ENCODE measurements around the gene NEDD4L.

Gene NEDD4L

GRCh38 chr18:58114766-58115165 is 70.7 kb downstream of the NEDD4L start:
- no peak for DNase-seq (ENCODE audit: low read depth in 2 of 2, low spot score in 1 of 2)

- no peak for DNase-seq (ENCODE audit: low read depth in 2 of 2, low spot score in 1 of 2)
These were observed 72.8 kb downstream of the NEDD4L start for GRCh38 chr18:58116818-58117217.

- no peak for DNase-seq (ENCODE audit: low read depth in 2 of 2, low spot score in 1 of 2)
These were observed 73.9 kb downstream of the NEDD4L start for GRCh38 chr18:58117786-58118403.

- no peak for DNase-seq (ENCODE audit: low read depth in 2 of 2, low spot score in 1 of 2)
These were observed 74.5 kb downstream of the NEDD4L start for GRCh38 chr18:58118536-58118935.

- DNase-seq (ENCODE audit: low read depth in 2 of 2, low spot score in 1 of 2) = no peak
These were observed 75.8 kb downstream of the NEDD4L start for GRCh38 chr18:58119819-58120218.

- DNase-seq (ENCODE audit: low read depth in 2 of 2, low spot score in 1 of 2) = no peak
These were observed 80.4 kb downstream of the NEDD4L start for GRCh38 chr18:58124475-58124874.

GRCh38 chr18:58125183-58125582 is 81.2 kb downstream of the NEDD4L start:
- no peak for DNase-seq (ENCODE audit: low read depth in 2 of 2, low spot score in 1 of 2)

- DNase-seq (ENCODE audit: low read depth in 2 of 2, low spot score in 1 of 2) = no peak
These were observed 81.7 kb downstream of the NEDD4L start for GRCh38 chr18:58125756-58126155.

- DNase-seq (ENCODE audit: low read depth in 2 of 2, low spot score in 1 of 2) = no peak
These were observed 84.7 kb downstream of the NEDD4L start for GRCh38 chr18:58128381-58129374.

- DNase-seq (ENCODE audit: low read depth in 2 of 2, low spot score in 1 of 2) = no peak
These were observed 88.7 kb downstream of the NEDD4L start for GRCh38 chr18:58132595-58133261.

GRCh38 chr18:58135183-58135641 is 91.2 kb downstream of the NEDD4L start:
- DNase-seq (ENCODE audit: low read depth in 2 of 2, low spot score in 1 of 2) = no peak

GRCh38 chr18:58135701-58136331 is 91.8 kb downstream of the NEDD4L start:
- DNase-seq (ENCODE audit: low read depth in 2 of 2, low spot score in 1 of 2) = no peak

- DNase-seq (ENCODE audit: low read depth in 2 of 2, low spot score in 1 of 2) = no peak
These were observed 92.9 kb downstream of the NEDD4L start for GRCh38 chr18:58136879-58137278.

- DNase-seq (ENCODE audit: low read depth in 2 of 2, low spot score in 1 of 2) = no peak
These were observed 95.7 kb downstream of the NEDD4L start for GRCh38 chr18:58139459-58140386.

- no peak for DNase-seq (ENCODE audit: low read depth in 2 of 2, low spot score in 1 of 2)
These were observed 96.6 kb downstream of the NEDD4L start for GRCh38 chr18:58140387-58141325.

- no peak for DNase-seq (ENCODE audit: low read depth in 2 of 2, low spot score in 1 of 2)
These were observed 99.4 kb downstream of the NEDD4L start for GRCh38 chr18:58143386-58143785.

- no peak for DNase-seq (ENCODE audit: low read depth in 2 of 2, low spot score in 1 of 2)
These were observed 100.1 kb downstream of the NEDD4L start for GRCh38 chr18:58144106-58144505.

- no peak for DNase-seq (ENCODE audit: low read depth in 2 of 2, low spot score in 1 of 2)
These were observed 100.8 kb downstream of the NEDD4L start for GRCh38 chr18:58144671-58145285.

- DNase-seq (ENCODE audit: low read depth in 2 of 2, low spot score in 1 of 2) = no peak
These were observed 102.1 kb downstream of the NEDD4L start for GRCh38 chr18:58146099-58146498.

Data from stimulated activated CD8-positive, alpha-beta memory T cell treated with anti-CD3 and anti-CD28 coated beads, Interleukin-4, amount 100 ng/mL, for 4 hours (primary cell).